GM23338 (cell line): ENCODE data around the gene EDNRB. TPM values are rescaled to one million over a fixed set of nuclear protein-coding genes. Genes with fewer than 3 reads are reported as not detected.

Experiments used
- ATAC-seq: fragments of 200-7000 bp; cut with Tn5 transposase; 3 replicates; pipeline ENCODE4 v1.9.1; 2020
- DNase-seq: peaks from one replicate; pipeline ENCODE4 v3.0.0-alpha.2; 2015; ENCODE audit warnings: low spot score
- H2AFZ ChIP-seq: fragments of 200-600 bp; sonication (generic); 2 replicates; pipeline ENCODE4 v1.8.0; 2016; ENCODE audit warnings: antibody characterized with exemption, mild to moderate bottlenecking, moderate library complexity
- H3F3A ChIP-seq: fragments of 200-600 bp; sonication (generic); replicated peaks from 2 replicates; pipeline ENCODE4 v1.8.0; 2017; ENCODE audit warnings: antibody characterized with exemption, mixed run types, low read depth
- H3K27ac ChIP-seq: fragments of 200-600 bp; sonication (generic); 2 replicates; pipeline ENCODE4 v1.6.1; 2016; ENCODE audit warnings: low read depth
- H3K27me3 ChIP-seq: fragments of 200-600 bp; sonication (generic); 2 replicates; pipeline ENCODE4 v1.8.0; 2016; ENCODE audit warnings: mild to moderate bottlenecking, mixed run types, moderate library complexity; ENCODE audit not compliant: insufficient read depth
- H3K36me3 ChIP-seq: fragments of 200-600 bp; sonication (generic); 2 replicates; pipeline ENCODE4 v1.8.0; 2016; ENCODE audit warnings: mild to moderate bottlenecking; ENCODE audit not compliant: insufficient read depth
- H3K4me1 ChIP-seq: fragments of 200-600 bp; sonication (generic); 2 replicates; pipeline ENCODE4 v1.8.0; 2016; ENCODE audit warnings: mild to moderate bottlenecking, moderate library complexity; ENCODE audit not compliant: insufficient read depth
- H3K4me2 ChIP-seq: fragments of 200-600 bp; sonication (generic); 2 replicates; pipeline ENCODE4 v1.7.1; 2017; ENCODE audit warnings: mixed run types
- H3K4me3 ChIP-seq: fragments of 200-600 bp; sonication (generic); 2 replicates; pipeline ENCODE4 v1.6.1; 2016; ENCODE audit warnings: mixed run types
- H3K79me2 ChIP-seq: fragments of 200-600 bp; sonication (generic); replicated peaks from 2 replicates; pipeline ENCODE4 v1.8.0; 2017; ENCODE audit warnings: mild to moderate bottlenecking; ENCODE audit not compliant: insufficient read depth
- H3K9me2 ChIP-seq: fragments of 200-600 bp; sonication (generic); 2 replicates; pipeline ENCODE4 v1.8.0; 2017; ENCODE audit not compliant: insufficient read depth
- H4K20me1 ChIP-seq: fragments of 200-600 bp; sonication (generic); replicated peaks from 2 replicates; pipeline ENCODE4 v1.8.0; 2017; ENCODE audit warnings: mild to moderate bottlenecking; ENCODE audit not compliant: insufficient read depth
- H3K27ac Mint-ChIP-seq: 2 replicates; pipeline ENCODE4 v1.8.0; 2020; ENCODE audit warnings: inconsistent platforms, mild to moderate bottlenecking, moderate library complexity, mixed read lengths
- H3K27me3 Mint-ChIP-seq: 3 replicates; pipeline ENCODE4 v1.8.0; 2022; ENCODE audit warnings: low read depth, mild to moderate bottlenecking, moderate library complexity, mixed read lengths, inconsistent platforms; ENCODE audit not compliant: insufficient read depth, poor library complexity
- H3K36me3 Mint-ChIP-seq: 3 replicates; pipeline ENCODE4 v1.8.0; 2021; ENCODE audit warnings: low read depth, mild to moderate bottlenecking, inconsistent platforms, moderate library complexity, mixed read lengths
- H3K4me1 Mint-ChIP-seq: 3 replicates; pipeline ENCODE4 v1.8.0; 2020; ENCODE audit warnings: mild to moderate bottlenecking, inconsistent platforms, mixed read lengths
- H3K4me3 Mint-ChIP-seq: 3 replicates; pipeline ENCODE4 v1.8.0; 2021; ENCODE audit warnings: moderate library complexity, mild to moderate bottlenecking, inconsistent platforms, mixed read lengths
- H3K9me3 Mint-ChIP-seq: 3 replicates; pipeline ENCODE4 v1.8.0; 2020; ENCODE audit warnings: moderate library complexity, mild to moderate bottlenecking, inconsistent platforms, mixed read lengths
- CREB1 ChIP-seq: fragments of 250-450 bp; sonication (Bioruptor Pico); IDR thresholded peaks from 2 replicates; pipeline ENCODE4 v1.5.0; 2020; ENCODE audit warnings: low read depth, mild to moderate bottlenecking, moderate library complexity
- EZH2 ChIP-seq: fragments of 200-600 bp; sonication (generic); IDR thresholded peaks from one replicate; pipeline ENCODE4 v1.8.0; 2017; ENCODE audit warnings: antibody characterized with exemption, mild to moderate bottlenecking, low read depth; ENCODE audit not compliant: unreplicated experiment
- EZH2phosphoT487 ChIP-seq: fragments of 200-600 bp; sonication (generic); IDR thresholded peaks from one replicate; pipeline ENCODE4 v1.8.1; 2018; ENCODE audit warnings: antibody characterized with exemption; ENCODE audit not compliant: unreplicated experiment
- JUNB ChIP-seq: IDR thresholded peaks from one replicate; pipeline ENCODE4 v1.6.1; 2016; ENCODE audit warnings: antibody characterized with exemption; ENCODE audit not compliant: unreplicated experiment
- NANOG ChIP-seq: IDR thresholded peaks from 2 replicates; pipeline ENCODE4 v1.6.1; 2016; ENCODE audit warnings: antibody characterized with exemption, borderline replicate concordance
- POLR2AphosphoS5 ChIP-seq: IDR thresholded peaks from 2 replicates; pipeline ENCODE4 v1.6.1; 2016; ENCODE audit warnings: antibody characterized with exemption, low read depth
- STAT1 ChIP-seq: IDR thresholded peaks from one replicate; pipeline ENCODE4 v1.6.1; 2016; ENCODE audit warnings: antibody characterized with exemption; ENCODE audit not compliant: unreplicated experiment
- ZNF114 ChIP-seq: fragments of 250-450 bp; sonication (Bioruptor Pico); IDR thresholded peaks from 2 replicates; pipeline ENCODE4 v1.5.0; 2020; ENCODE audit warnings: mild to moderate bottlenecking, moderate library complexity
- ZNF331 ChIP-seq: fragments of 250-450 bp; sonication (Bioruptor Pico); IDR thresholded peaks from 2 replicates; pipeline ENCODE4 v1.5.0; 2020; ENCODE audit warnings: low read depth, mild to moderate bottlenecking, moderate library complexity
- ZNF462 ChIP-seq: fragments of 250-450 bp; sonication (Bioruptor Pico); IDR thresholded peaks from 2 replicates; pipeline ENCODE4 v1.5.0; 2020; ENCODE audit warnings: mild to moderate bottlenecking, moderate library complexity
- polyA plus RNA-seq: library from polyadenylated mRNA; unstranded; fragments of >200 nt; fragmentation: Nextera tagmentation; extraction: Ambion mirVana; gene quantifications from 2 replicates; pipeline ENCODE4 v1.2.1, GENCODE V29; 2016
- total RNA-seq: library from RNA; depleted of rRNA; stranded (reverse); fragments of >200 nt; shearing (Covaris generic); gene quantifications from 2 replicates; pipeline ENCODE4 v1.2.3, GENCODE V29; 2014
- TF ChIP-seq, protein P1 (sequence below): IDR thresholded peaks from 2 replicates; pipeline ENCODE4 v1.6.1; 2016; ENCODE audit warnings: antibody characterized with exemption
- TF ChIP-seq, protein P2 (sequence below), 2 experiments: fragments of 200-600 bp in 1 of 2; sonication (generic) in 1 of 2; conservative IDR thresholded peaks; 2 replicates each; pipeline versions ENCODE4 v1.5.1 to v1.6.1; 2016 to 2017; ENCODE audit warnings: antibody characterized with exemption in 2 of 2, low read depth in 2 of 2, mild to moderate bottlenecking in 2 of 2, moderate library complexity in 1 of 2

The EDNRB gene
- total and polyA plus RNA-seq, 2 experiments from 2014 or later, result 27.9 to 28.9 TPM

- TF ChIP-seq, protein P1, sequence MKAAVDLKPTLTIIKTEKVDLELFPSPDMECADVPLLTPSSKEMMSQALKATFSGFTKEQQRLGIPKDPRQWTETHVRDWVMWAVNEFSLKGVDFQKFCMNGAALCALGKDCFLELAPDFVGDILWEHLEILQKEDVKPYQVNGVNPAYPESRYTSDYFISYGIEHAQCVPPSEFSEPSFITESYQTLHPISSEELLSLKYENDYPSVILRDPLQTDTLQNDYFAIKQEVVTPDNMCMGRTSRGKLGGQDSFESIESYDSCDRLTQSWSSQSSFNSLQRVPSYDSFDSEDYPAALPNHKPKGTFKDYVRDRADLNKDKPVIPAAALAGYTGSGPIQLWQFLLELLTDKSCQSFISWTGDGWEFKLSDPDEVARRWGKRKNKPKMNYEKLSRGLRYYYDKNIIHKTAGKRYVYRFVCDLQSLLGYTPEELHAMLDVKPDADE, result no peak
- TF ChIP-seq NANOG (no peak), STAT1 (no peak)
- TF ChIP-seq, protein P2, sequence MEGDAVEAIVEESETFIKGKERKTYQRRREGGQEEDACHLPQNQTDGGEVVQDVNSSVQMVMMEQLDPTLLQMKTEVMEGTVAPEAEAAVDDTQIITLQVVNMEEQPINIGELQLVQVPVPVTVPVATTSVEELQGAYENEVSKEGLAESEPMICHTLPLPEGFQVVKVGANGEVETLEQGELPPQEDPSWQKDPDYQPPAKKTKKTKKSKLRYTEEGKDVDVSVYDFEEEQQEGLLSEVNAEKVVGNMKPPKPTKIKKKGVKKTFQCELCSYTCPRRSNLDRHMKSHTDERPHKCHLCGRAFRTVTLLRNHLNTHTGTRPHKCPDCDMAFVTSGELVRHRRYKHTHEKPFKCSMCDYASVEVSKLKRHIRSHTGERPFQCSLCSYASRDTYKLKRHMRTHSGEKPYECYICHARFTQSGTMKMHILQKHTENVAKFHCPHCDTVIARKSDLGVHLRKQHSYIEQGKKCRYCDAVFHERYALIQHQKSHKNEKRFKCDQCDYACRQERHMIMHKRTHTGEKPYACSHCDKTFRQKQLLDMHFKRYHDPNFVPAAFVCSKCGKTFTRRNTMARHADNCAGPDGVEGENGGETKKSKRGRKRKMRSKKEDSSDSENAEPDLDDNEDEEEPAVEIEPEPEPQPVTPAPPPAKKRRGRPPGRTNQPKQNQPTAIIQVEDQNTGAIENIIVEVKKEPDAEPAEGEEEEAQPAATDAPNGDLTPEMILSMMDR (conservative IDR thresholded peaks at IDR 0.05; ENCODE audit: low read depth in 2 of 2), result no peak
These were observed 21.7 kb downstream of the EDNRB start (continued) for GRCh38 chr13:77896977-77897376.

- H3K36me3 Mint-ChIP-seq, result peaks cover 23% of the 10 kb centered on the region
- no peaks in the 10 kb centered on the region for H3K9me3 Mint-ChIP-seq
- H3K27me3 Mint-ChIP-seq, result no peaks in the 10 kb centered on the region
- peaks cover 16% of the 10 kb centered on the region for H3K4me1 Mint-ChIP-seq
- Histone ChIP-seq H3K9me2 (no peaks in the 10 kb centered on the region), H3K27ac (no peak overlapping the region), H3K4me2 (no peak overlapping the region), H3K79me2 (no peaks in the 10 kb centered on the region), H4K20me1 (no peaks in the 10 kb centered on the region), H3K36me3 (no peaks in the 10 kb centered on the region; the same call in 1 of the 2 replicates), H3K27me3 (no peaks in the 10 kb centered on the region), H3F3A (no peaks in the 10 kb centered on the region), H3K4me3 (no peak overlapping the region), H2AFZ (no peak overlapping the region), H3K4me1 (peaks cover 6% of the 10 kb centered on the region; the same call in 1 of the 2 replicates)
- DNase-seq (no peak), ATAC-seq (no peak)
- peak overlapping the region; percentile 27 for H3K27ac Mint-ChIP-seq
- H3K4me3 Mint-ChIP-seq, result no peak overlapping the region
- TF ChIP-seq ZNF114 (CRISPR knock-in tag) (no peak), NANOG (no peak), POLR2AphosphoS5 (no peak), ZNF331 (CRISPR knock-in tag) (no peak), EZH2phosphoT487 (no peak), ZNF462 (no peak), JUNB (no peak), EZH2 (no peak), CREB1 (CRISPR knock-in tag) (no peak), STAT1 (no peak)
- TF ChIP-seq, protein P2 (conservative IDR thresholded peaks at IDR 0.05; ENCODE audit: low read depth in 2 of 2), result no peak
- TF ChIP-seq, protein P1, result no peak
These were observed 22.1 kb downstream of the EDNRB start for GRCh38 chr13:77896536-77896935.
